ENCODE data around the gene ATP9B.
"Not testable (repeated sequence)": the region's sequence is repeated elsewhere in the genome, so short reads cannot be mapped to it uniquely, and the experiment has no call there.

The ATP9B gene

DNA sequence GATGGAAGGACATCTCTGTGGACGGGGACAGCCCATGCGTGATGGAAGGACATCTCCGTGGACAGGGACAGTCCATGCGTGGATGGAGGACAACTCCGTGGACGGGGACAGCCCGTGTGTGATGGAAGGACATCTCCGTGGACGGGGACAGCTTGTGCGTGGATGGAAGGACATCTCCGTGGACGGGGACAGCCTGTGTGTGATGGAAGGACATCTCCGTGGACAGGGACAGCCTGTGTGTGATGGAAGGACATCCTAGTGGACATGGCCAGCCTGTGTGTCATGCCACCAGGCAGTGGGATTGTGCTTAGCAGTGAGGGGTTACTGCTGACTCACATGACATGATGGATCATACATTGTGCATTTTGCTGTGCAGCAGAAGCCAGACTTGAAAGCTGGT is 296.5 kb downstream of the ATP9B start:
- no peak for DNase-seq (ENCODE audit: low read depth)

DNA sequence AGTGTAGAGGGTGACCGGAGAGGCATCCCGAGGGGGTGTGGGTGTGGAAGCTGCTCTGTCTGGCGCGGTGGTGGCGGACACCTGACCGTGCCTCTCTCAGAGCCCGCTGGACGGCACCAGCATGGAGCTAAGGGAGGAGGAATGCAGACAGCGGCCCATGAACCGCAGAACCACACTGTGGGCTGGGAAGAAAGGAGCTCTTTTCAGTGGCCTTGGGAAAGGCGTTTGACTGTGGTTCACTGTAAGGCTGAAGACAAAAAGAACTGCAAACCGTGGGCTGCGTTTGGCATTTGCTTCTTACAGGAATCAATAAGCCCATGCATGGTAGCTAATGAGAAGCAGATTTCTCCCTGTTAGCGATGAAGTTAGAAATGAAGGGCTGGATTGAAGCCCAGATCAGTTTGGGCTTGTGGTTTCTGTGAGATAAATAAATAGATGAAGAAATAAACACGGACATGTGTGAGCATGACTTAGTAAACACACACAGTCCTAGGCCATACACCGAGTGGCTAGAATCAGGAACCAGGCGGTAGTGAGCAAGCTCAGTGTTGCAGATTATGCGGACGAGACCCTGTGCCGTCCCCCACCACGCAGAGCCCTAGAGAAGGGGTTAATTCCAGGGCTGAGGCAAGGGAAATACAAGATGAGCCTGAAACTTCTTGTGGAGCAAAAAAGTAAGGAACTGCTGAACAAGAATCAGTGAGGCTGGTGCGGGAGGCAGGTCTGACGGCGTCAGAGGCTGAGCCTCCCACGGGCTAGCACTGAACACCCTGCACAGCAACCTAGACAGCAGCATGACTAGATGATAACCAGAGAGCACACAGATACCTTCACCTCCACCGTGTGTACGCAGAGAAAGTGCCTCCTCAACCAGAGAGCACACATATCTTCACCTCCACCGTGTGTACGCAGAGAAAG is 297.2 kb downstream of the ATP9B start:
- no peak for DNase-seq (ENCODE audit: low read depth)

DNA sequence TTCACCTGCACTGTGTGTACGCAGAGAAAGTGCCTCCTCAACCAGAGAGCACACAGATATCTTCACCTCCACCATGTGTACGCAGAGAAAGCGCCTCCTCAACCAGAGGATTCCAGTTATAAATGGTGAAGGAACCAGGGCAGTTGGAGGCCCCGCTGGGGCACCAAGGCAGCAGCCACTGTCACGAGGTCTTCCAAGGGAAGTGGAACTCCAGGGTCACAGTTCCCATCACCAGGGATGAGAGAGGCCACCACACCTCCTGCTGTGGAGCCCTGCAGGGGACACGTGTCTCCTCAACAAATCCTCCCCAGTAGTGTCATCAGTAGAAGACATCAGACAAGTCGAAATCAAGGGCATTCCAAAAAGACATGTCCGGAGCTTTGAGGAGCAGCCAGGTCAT is 298.3 kb downstream of the ATP9B start:
- no peak for DNase-seq (ENCODE audit: low read depth)

DNA sequence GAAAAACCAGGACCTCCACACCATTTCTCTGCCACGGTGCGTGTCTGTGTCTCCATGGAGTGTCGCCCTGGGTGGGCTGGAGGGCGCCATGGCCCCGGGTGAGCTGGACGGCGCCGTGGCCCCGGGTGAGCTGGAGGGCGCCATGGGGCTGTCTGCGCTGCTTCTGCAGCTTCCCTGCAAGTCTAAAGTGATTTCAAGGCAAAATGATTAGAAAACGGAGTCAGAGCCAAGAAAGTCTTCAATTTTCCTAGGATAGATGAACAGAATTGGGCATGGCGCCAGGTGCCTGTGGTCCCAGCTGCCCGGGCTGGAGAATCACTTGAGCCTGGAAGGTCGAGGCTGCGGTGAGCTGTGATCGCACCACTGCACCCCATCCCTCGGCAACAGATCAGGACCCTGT is 298.8 kb downstream of the ATP9B start:
- no peak for DNase-seq (ENCODE audit: low read depth)

DNA sequence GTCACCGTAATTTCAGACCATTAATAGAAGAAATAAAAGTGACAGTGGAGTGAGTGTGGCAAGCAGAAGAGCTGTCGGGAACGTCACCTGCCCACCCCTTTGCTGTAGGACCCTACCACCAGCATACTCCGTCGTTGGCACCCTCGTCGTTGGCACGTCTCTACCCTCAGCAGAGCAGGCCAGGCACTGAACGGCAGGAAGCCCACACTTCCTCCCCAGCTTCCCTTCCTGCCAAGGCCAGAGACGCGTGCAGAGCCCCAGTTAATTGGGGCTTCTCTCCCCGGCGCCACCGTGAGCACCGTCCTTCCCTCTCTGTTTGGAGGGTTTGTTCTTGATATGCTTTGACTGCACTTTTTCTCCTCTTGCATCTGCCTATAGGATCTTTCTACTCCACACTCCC is 299.5 kb downstream of the ATP9B start:
- DNase-seq (ENCODE audit: low read depth): no peak

DNA sequence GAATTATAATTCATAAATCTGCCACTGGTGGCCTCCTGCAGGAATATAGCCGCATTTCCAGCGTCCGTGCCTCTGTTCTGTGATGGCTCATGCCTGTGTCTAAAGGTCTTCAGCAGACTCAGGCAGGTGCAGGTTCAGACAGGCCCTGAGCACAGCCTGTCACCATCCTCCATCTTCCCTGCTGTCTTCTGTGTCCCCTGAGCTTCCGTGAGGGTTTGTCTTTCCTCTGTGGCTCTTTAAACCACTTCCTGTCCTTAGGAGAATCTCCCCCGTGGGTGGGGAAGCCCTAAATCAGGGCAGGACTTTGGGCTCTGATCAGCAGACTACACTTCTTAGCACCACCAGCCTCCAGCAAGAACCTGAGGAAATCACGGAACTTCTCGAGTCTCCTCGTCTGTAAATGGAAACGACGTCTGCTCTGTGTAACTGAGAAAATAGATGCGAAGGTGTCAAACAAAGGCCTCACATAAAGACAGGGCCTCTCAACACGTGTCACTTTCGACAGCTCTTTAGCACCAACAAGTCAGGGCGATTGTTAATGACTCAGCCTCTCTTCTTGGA is 302.4 kb downstream of the ATP9B start:
- DNase-seq (ENCODE audit: low read depth): no peak

DNA sequence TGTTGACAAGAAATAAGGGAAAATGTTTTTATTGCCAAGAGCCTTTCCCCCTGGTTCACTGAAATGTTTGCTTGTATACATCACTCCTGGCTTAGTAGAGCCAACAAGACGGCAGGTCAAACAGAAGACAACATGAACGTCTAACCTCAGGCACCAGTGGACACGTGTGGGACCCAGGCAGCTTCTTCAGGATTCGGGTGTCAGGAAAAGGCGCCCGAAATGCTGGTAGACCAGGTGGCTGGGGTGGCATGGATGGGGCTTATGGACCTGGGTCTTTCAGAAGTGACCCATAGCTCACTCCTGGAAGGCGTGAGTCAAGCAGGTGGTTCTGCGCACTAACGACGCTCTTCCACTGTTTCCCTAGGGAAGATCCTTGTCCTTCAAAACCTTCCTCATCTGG is 303.3 kb downstream of the ATP9B start:
- DNase-seq (ENCODE audit: low read depth): no peak

DNA sequence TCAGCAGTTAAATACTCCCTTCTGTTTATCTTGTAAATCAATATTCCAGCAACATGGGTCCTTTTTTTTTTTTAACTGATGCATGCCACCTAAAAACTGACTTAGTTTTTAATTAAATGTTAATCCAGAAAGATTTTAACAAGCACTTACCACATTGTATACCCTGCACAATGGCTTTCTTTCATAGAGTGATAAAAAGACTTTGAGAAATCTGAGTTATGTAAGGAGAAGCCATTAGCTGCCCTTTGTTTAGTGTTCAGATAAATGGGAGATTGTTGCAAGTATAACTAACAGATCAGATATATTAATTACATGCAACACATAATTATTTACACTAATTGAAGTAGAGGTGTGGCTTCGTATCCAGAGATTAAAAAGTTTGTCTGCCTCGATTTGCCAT is 303.8 kb downstream of the ATP9B start:
- no peak for DNase-seq (ENCODE audit: low read depth)

DNA sequence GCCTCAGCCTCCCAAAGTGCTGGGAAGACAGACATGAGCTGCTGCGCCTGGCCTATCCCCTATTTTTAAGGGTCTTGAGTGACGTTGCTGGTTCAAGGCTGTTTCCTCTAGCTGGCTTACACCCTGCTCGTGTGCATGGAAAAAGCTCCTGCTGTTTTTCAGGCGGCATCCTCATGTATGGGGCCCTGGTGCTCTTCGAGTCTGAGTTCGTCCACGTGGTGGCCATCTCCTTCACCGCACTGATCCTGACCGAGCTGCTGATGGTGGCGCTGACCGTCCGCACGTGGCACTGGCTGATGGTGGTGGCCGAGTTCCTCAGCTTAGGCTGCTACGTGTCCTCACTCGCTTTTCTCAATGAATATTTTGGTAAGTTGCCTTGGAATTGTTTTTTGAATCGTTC is 304.5 kb downstream of the ATP9B start:
- no peak for DNase-seq (ENCODE audit: low read depth)

DNA sequence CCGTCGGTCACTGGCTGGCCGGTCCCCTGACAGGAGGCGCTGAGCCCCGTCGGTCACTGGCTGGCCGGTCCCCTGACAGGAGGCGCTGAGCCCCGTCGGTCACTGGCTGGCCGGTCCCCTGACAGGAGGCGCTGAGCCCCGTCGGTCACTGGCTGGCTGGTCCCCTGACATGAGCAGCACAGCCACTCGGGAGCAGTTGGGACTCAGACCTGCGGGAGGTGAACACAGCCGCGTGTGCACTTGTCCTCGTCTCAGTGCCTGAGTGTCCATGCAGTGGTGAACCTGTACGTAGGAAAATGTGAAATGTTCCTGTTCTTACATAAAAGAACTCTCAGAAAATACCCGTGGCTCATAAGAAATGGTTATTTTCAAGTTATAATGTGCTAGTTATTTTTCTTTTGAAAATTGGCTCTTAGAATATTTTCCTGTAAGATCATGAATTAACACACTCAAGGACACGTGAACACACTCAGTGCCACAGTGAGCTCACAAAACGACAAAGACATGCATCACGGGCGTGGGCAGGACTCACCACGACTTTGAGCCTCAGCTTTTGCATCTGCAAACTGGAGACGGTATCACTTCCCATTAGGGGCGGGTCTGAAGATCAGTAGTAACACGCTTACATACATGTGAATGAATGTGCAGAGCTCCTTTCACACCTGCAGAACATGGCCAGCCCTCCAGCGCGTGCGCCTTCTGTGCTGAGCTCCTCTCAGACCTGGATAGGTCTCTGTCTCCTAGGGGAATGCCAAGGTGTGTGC is 305.4 kb downstream of the ATP9B start:
- DNase-seq (ENCODE audit: low read depth): no peak

DNA sequence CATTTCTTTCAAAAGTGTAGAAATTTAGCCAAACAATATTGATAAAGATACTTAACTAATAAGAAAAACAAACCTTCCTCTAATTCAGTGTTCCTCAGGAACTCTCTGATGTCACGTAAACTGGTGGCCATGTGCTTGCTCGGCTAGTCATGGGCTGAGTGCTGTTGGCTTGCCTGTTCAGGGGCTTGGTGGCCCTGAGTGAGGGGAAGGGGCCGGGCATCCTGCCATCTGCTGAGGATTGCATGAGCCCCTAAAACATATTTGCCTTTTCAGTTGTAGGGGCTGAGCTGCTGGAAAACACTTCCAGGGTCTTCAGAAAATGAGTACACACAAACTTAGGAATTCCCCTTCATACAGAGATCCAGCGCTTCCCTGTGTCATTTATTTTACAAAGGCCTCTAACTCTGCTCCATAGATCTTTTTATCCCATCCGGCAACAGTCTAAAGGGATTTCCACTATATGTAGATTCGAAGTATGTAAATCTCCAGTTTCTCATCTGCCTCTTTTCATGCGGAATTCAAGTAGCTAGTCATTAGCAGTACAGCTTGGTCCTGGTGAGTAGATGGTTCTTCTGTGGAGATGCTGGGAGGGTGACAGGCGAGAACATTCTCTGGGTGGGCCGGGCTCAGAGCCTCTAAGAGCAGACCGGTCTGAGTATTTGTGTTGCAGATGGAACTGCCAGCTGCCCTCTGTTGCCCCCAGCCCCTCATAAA is 306.4 kb downstream of the ATP9B start:
- DNase-seq (ENCODE audit: low read depth): no peak

DNA sequence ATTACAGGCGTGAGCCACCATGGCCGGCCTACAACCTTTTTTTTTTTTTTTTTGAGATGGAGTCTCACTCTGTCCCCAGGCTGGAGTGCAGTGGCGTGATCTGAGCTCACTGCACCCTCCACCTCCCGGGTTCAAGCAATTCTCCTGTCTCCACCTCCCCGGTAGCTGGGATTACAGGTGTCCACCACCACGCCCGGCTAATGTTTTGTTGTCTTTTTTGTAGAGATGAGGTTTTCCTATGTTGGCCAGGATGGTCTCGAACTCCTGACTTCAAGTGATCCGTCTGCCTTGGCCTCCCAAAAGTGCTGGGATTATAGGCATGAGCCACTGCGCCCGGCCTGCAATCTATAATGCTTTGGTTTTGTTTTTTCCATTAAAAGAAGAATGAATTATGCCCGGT is 307.5 kb downstream of the ATP9B start:
- not testable (repeated sequence) for DNase-seq (ENCODE audit: low read depth)

DNA sequence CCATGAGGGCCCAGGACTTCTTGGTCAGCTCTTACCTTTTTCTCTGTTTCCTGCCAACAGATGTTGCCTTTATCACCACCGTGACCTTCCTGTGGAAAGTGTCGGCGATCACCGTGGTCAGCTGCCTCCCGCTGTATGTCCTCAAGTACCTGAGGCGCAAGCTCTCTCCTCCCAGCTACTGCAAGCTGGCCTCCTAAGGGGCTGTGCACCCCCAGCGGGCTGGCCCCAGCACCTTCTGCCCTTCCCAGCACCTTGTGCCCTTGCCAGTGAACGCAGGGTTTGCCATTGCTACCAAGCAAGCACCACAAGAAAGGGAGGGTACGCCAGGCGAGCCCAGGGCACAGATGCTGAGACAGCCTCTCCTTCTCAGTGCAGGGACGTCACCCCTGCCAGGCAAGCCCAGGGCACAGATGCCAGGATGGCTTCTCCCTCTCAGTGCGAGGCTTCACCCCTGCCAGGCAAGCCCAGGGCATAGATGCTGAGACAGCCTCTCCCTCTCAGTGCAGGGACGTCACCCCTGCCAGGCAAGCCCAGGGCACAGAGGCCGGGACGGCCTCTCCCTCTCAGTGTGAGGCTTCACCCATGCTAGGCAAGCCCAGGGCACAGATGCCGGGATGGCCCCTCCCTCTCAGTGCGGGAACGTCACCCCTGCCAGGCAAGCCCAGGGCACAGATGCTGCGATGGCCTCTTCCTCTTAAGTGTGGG is 308.1 kb downstream of the ATP9B start:
- DNase-seq (ENCODE audit: low read depth): no peak

DNA sequence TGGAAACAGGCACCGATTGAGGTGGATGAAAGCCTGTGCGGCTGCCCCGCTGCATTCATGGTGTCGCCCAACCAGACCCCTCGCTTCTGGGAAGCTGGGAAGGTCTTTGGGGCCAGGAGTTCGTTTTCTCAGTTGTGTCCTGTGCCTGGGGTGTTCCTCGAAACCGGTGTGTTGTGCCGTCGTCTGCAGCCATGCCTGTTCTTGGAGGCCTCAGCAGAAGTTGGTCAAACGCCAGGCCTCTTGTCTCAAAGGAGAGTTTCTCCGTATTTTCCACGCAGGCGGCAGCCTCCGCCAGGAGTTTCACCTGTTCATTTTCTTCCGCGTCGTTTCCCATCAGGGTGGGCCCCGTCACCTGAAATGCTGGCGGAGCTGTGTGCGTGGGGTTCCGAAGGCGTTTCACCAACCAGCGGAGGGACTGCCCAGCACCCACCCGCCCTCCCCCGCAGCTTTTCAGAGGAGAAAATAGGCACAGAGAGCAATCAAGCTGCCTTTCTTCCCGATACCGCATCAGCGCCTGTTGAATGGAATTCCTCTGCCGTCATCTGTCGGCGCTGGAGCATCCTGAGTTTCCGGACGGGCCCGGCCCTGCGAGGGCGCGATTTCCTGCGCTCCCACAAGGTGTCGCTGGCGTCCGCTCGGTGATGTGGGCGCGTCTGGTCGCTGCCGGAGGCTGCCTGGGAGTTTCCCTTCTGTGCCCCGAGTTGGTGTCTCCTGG is 309.5 kb downstream of the ATP9B start:
- DNase-seq (ENCODE audit: low read depth): no peak

DNA sequence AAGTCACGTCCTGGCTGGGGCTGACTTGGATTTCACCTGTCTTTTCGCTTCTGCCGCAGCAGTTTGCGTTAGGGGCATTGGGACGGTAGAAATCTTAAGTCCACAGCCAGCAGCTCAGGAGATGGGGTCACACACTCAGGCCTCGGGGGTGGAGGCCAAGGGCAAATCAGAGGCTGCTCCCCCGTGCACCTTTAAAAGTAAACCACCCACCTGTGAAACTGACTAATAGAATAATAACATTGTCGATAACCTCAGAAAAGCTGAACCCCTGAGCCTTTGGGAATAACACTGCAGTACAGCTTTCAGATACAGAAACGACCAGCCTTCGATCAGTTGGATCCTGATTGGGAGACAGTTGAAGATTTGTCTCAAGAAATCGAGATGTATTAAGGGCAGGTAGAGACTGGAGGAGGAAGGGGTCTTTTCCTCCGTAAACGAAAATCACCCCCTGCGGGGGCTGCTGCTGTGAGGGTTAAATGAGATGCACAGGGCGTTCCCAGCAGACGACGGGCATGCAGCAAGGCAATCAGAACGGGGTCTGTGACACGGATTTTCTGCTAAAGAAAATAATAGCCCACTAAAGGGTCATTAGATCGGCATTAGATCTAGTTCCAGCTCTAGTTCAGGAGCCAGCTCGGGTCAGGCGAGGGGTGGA is 310.2 kb downstream of the ATP9B start:
- DNase-seq (ENCODE audit: low read depth): no peak

DNA sequence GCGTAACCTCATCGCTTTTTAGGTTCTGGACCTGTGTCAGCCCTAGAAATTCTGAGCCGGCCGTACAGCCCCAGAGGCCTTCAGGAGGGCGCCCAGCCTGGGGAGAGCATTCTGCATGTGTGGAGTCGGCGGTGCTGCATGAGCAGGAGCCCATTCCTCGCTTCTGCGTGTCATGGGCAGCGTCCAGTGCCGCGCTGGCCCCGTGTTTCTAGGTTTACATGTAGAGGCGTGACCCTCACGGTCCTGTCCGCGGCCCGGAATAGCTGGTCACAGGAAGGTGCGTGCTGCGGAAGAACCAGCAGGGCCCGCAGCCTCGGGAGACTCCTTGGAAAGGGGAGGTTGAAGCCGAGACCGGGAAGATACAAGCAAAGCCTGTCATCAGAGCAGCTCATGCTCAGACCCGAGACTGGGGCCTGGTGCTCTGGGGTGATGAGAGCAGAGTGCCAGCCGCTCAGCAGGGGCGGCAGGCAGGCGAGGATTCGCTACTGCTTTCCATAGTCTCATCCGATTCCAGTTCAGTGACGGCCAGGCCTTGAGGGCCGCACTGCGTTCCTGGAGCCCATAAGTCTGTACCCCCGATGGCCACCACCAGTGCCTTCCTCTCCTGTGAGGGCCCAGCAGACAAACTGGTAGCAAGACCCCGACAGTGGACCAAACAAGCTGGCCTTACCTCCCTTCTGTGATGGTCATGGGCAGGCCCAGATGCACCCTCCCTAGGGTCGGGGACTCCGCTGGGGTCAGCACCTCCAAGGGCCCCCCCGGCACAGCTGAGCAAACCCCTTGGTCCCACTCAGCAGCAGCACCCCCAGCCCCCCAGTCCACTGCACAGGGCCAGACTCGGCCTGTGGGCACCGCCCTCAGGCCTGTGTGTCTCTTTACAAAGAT is 311.0 kb downstream of the ATP9B start:
- DNase-seq (ENCODE audit: low read depth): no peak

DNA sequence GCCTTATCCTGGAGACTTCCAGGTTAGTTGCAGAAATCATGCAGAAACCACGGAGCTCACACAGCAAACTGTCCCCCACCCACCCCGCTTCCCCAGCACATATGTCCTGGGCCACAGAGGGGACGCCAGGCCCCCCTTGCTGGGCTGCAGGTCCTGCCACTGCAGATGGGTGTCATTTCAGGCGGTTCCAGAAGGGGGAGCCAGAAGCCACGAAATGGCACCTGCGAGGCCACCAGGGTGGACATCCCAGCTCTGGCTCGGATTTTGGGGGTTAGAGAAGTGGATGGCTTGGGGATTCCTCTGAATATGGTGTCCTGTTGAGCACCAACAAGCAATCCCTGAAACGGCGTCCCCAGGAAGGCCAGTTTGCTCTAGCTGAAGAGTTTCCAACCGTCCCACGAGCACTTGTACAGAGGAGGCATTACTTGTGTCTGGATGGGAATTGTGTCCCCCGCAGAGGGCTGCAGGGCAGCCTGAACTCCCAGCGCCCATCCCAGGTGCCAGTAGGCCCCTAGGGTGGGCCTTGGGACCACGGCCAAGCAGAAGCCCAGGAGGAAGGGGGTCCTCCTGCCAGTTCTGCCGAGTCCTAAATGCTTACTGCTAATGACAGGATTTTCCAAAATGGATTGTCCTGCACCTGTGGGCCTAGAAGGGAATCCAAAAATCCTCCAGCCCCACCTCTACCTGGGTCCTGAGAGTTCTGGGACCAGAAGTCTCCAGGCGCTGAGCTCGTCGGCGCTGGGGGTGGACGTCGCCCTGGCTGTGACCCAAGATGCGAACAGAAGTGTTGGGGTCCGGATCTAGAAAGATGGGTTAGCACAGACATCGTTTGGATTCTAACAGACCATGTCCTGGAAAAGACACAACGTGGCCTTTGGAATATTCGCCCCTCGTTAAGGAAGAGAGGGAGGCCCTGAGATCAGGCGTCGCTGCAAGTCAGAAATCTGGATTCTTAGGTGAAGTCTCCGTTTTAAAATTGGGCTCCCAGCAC is 311.9 kb downstream of the ATP9B start:
- no peak for DNase-seq (ENCODE audit: low read depth)

DNA sequence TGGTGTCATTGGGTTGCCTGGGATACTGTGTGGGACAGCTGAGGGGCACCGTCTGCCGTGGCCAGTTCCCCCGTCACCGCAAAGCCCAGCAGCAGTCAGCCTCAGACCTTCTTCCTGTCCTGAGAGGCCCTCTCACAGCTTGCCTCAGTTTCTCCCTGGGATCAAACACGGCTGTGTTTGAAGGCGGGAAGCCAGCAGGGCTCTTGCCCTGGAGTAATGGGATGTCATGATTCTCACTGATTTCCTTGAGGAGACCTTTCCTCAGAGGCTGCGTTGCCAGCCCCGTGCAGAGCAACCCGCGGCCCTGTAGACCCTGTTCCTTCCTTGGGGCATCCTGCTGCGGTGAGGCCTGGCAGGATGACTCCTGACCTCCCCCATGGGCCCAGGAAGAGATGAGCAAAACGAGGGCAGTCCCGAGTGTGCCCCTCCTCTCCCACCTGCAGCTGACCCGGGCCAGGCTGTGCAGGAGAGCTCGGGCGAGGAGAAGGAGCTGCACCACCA is 312.7 kb downstream of the ATP9B start:
- DNase-seq (ENCODE audit: low read depth): no peak

All from HS-27A (cell line).